ENCODE measurements around the gene AMTN.
"Not testable (repeated sequence)": the region's sequence is repeated elsewhere in the genome, so short reads cannot be mapped to it uniquely, and the experiment has no call there.

AMTN gene

GRCh38 chr4:70533791-70534190, 15.4 kb downstream of the AMTN start:
- no peak overlapping the region for H3K23ac ChIP-seq (ENCODE audit: low read length)
- H3K9me3 ChIP-seq (ENCODE audit: insufficient read depth, low read depth, low read length): no peaks in the 10 kb centered on the region
- no peak overlapping the region for H4K12ac ChIP-seq (ENCODE audit: low read depth, low read length)
- H3K36me3 ChIP-seq (ENCODE audit: control insufficient read depth in 1 of 2, insufficient read depth in 2 of 2, low read length in 2 of 2): no peaks in the 10 kb centered on the region
- no peak overlapping the region for H4K91ac ChIP-seq (ENCODE audit: low read depth, low read length)
- no peak overlapping the region for H3K27ac ChIP-seq (ENCODE audit: low read depth, low read length)
- H2AFZ ChIP-seq (ENCODE audit: insufficient read depth, low read length, poor library complexity): no peak overlapping the region
- no peak overlapping the region for H3K9ac ChIP-seq (ENCODE audit: low read length)
- H2AK5ac ChIP-seq (ENCODE audit: low read length): no peak overlapping the region
- no peak overlapping the region for H3K18ac ChIP-seq (ENCODE audit: low read length)
- H3K79me2 ChIP-seq (ENCODE audit: control insufficient read depth, insufficient read depth, low read length, poor library complexity): no peaks in the 10 kb centered on the region
- no peak overlapping the region for H2BK120ac ChIP-seq (ENCODE audit: insufficient read depth, low read length, poor library complexity)
- H3K4me2 ChIP-seq (ENCODE audit: low read length): no peak overlapping the region
- no CpG with 5 or more reads among the region's 3 CpGs for WGBS (ENCODE audit: extremely low coverage, insufficient coverage, insufficient read length)
- no peak for DNase-seq
- H2BK5ac ChIP-seq (ENCODE audit: low read depth, low read length, poor library complexity): no peak overlapping the region
- H3K4me1 ChIP-seq (ENCODE audit: control insufficient read depth in 1 of 2, insufficient read depth in 2 of 2, low read length in 2 of 2): no peaks in the 10 kb centered on the region
- no peak overlapping the region for H3K14ac ChIP-seq (ENCODE audit: low read length)
- H3K4ac ChIP-seq (ENCODE audit: low read depth, low read length): no peak overlapping the region
- H3K79me1 ChIP-seq (ENCODE audit: low read length): no peaks in the 10 kb centered on the region
- H3K27me3 ChIP-seq (ENCODE audit: insufficient read depth, low read length): no peaks in the 10 kb centered on the region
- H3K4me3 ChIP-seq (ENCODE audit: low read depth, low read length): no peak overlapping the region
- H4K8ac ChIP-seq (ENCODE audit: low read depth, low read length): no peak overlapping the region
- H2BK12ac ChIP-seq (ENCODE audit: low read length): no peak overlapping the region

- not testable (repeated sequence) for H3K23ac ChIP-seq (ENCODE audit: low read length); H3K27ac ChIP-seq (ENCODE audit: low read depth, low read length); H2BK5ac ChIP-seq (ENCODE audit: low read depth, low read length, poor library complexity); DNase-seq; H4K12ac ChIP-seq (ENCODE audit: low read depth, low read length); H2BK12ac ChIP-seq (ENCODE audit: low read length); H3K4ac ChIP-seq (ENCODE audit: low read depth, low read length); H3K14ac ChIP-seq (ENCODE audit: low read length); H3K9ac ChIP-seq (ENCODE audit: low read length); H3K36me3 ChIP-seq (ENCODE audit: control insufficient read depth in 1 of 2, insufficient read depth in 2 of 2, low read length in 2 of 2); H2AK5ac ChIP-seq (ENCODE audit: low read length); H3K4me2 ChIP-seq (ENCODE audit: low read length); H4K91ac ChIP-seq (ENCODE audit: low read depth, low read length); H3K4me3 ChIP-seq (ENCODE audit: low read depth, low read length); H3K27me3 ChIP-seq (ENCODE audit: insufficient read depth, low read length); H3K4me1 ChIP-seq (ENCODE audit: control insufficient read depth in 1 of 2, insufficient read depth in 2 of 2, low read length in 2 of 2); H3K79me1 ChIP-seq (ENCODE audit: low read length); H2AFZ ChIP-seq (ENCODE audit: insufficient read depth, low read length, poor library complexity); H4K8ac ChIP-seq (ENCODE audit: low read depth, low read length); H2BK120ac ChIP-seq (ENCODE audit: insufficient read depth, low read length, poor library complexity); H3K9me3 ChIP-seq (ENCODE audit: insufficient read depth, low read depth, low read length); H3K18ac ChIP-seq (ENCODE audit: low read length); H3K79me2 ChIP-seq (ENCODE audit: control insufficient read depth, insufficient read depth, low read length, poor library complexity)
- no CpG with 5 or more reads among the region's 3 CpGs for WGBS (ENCODE audit: extremely low coverage, insufficient coverage, insufficient read length)
These were observed 16.5 kb downstream of the AMTN start for GRCh38 chr4:70534886-70535285.

DNA sequence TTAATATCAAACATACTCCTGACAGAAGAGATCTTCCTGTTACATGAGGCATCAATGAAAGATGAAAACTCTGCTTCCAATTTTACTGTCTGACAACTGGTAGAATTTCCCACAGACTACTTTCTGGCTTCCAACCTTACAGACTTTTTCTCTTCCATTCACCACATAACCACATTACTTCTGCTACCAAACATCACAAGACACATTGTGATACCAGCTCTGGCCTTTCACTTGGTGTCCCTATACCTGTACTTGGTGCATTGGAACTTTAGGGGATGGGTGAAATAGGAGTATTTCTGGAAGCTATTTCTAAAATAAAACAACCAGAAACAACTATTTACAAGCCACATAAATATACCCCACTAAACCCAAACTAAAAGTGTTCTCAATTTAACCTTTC, 20.5 kb downstream of the AMTN start:
- Histone ChIP-seq H3K27me3 (ENCODE audit: insufficient read depth, low read length) (no peaks in the 10 kb centered on the region), H3K4me1 (ENCODE audit: control insufficient read depth in 1 of 2, insufficient read depth in 2 of 2, low read length in 2 of 2) (no peaks in the 10 kb centered on the region)

GRCh38 chr4:70544279-70544868, 26.0 kb downstream of the AMTN start:
- H3K27me3 ChIP-seq (ENCODE audit: insufficient read depth, low read length): no peaks in the 10 kb centered on the region
- no peak overlapping the region for H3K27ac ChIP-seq (ENCODE audit: low read depth, low read length)
- no peaks in the 10 kb centered on the region for H3K79me2 ChIP-seq (ENCODE audit: control insufficient read depth, insufficient read depth, low read length, poor library complexity)
- H2AFZ ChIP-seq (ENCODE audit: insufficient read depth, low read length, poor library complexity): no peak overlapping the region
- H3K9me3 ChIP-seq (ENCODE audit: insufficient read depth, low read depth, low read length): no peaks in the 10 kb centered on the region
- H2BK12ac ChIP-seq (ENCODE audit: low read length): no peak overlapping the region
- no peak overlapping the region for H2BK5ac ChIP-seq (ENCODE audit: low read depth, low read length, poor library complexity)
- H4K12ac ChIP-seq (ENCODE audit: low read depth, low read length): no peak overlapping the region
- H3K14ac ChIP-seq (ENCODE audit: low read length): no peak overlapping the region
- H2AK5ac ChIP-seq (ENCODE audit: low read length): no peak overlapping the region
- H3K79me1 ChIP-seq (ENCODE audit: low read length): no peaks in the 10 kb centered on the region
- H3K23ac ChIP-seq (ENCODE audit: low read length): no peak overlapping the region
- no peak overlapping the region for H3K4me2 ChIP-seq (ENCODE audit: low read length)
- H2BK120ac ChIP-seq (ENCODE audit: insufficient read depth, low read length, poor library complexity): no peak overlapping the region
- H3K4me3 ChIP-seq (ENCODE audit: low read depth, low read length): no peak overlapping the region
- DNase-seq: peak in 1 of 2 donors; percentile 37
- H4K91ac ChIP-seq (ENCODE audit: low read depth, low read length): no peak overlapping the region
- H4K8ac ChIP-seq (ENCODE audit: low read depth, low read length): no peak overlapping the region
- H3K4ac ChIP-seq (ENCODE audit: low read depth, low read length): no peak overlapping the region
- no peaks in the 10 kb centered on the region for H3K4me1 ChIP-seq (ENCODE audit: control insufficient read depth in 1 of 2, insufficient read depth in 2 of 2, low read length in 2 of 2)
- no peak overlapping the region for H3K9ac ChIP-seq (ENCODE audit: low read length)
- H3K36me3 ChIP-seq (ENCODE audit: control insufficient read depth in 1 of 2, insufficient read depth in 2 of 2, low read length in 2 of 2): no peaks in the 10 kb centered on the region
- no peak overlapping the region for H3K18ac ChIP-seq (ENCODE audit: low read length)

More for the DNA sequence above, 20.5 kb downstream of the AMTN start:
- Histone ChIP-seq H2AK5ac (ENCODE audit: low read length) (no peak overlapping the region), H3K36me3 (ENCODE audit: control insufficient read depth in 1 of 2, insufficient read depth in 2 of 2, low read length in 2 of 2) (no peaks in the 10 kb centered on the region), H4K12ac (ENCODE audit: low read depth, low read length) (no peak overlapping the region), H3K27ac (ENCODE audit: low read depth, low read length) (no peak overlapping the region), H3K4ac (ENCODE audit: low read depth, low read length) (no peak overlapping the region), H4K91ac (ENCODE audit: low read depth, low read length) (no peak overlapping the region), H3K4me2 (ENCODE audit: low read length) (no peak overlapping the region), H3K9me3 (ENCODE audit: insufficient read depth, low read depth, low read length) (no peaks in the 10 kb centered on the region), H2BK5ac (ENCODE audit: low read depth, low read length, poor library complexity) (no peak overlapping the region), H2AFZ (ENCODE audit: insufficient read depth, low read length, poor library complexity) (no peak overlapping the region), H3K79me1 (ENCODE audit: low read length) (no peaks in the 10 kb centered on the region), H3K4me3 (ENCODE audit: low read depth, low read length) (no peak overlapping the region), H3K18ac (ENCODE audit: low read length) (no peak overlapping the region), H2BK12ac (ENCODE audit: low read length) (no peak overlapping the region), H3K79me2 (ENCODE audit: control insufficient read depth, insufficient read depth, low read length, poor library complexity) (no peaks in the 10 kb centered on the region), H4K8ac (ENCODE audit: low read depth, low read length) (no peak overlapping the region), H2BK120ac (ENCODE audit: insufficient read depth, low read length, poor library complexity) (no peak overlapping the region), H3K23ac (ENCODE audit: low read length) (no peak overlapping the region), H3K14ac (ENCODE audit: low read length) (no peak overlapping the region), H3K9ac (ENCODE audit: low read length) (no peak overlapping the region)
- DNase-seq: no peak
